Heart left ventricle (tissue), 16 donors: ENCODE data around the gene SYNDIG1. TPM values are rescaled to one million over a fixed set of nuclear protein-coding genes. Genes with fewer than 3 reads are reported as not detected.

Experiments used
- ATAC-seq, 4 donors: fragments of 200-7000 bp; cut with Tn5 transposase; one replicate each; pipeline ENCODE4 v1.9.1; 2020 to 2022; ENCODE audit warnings: moderate library complexity in 4 of 4, mild to moderate bottlenecking in 3 of 4, moderate number of reproducible peaks in 1 of 4
- DNase-seq, 5 donors: peaks; one replicate each; pipeline ENCODE4 v3.0.0-alpha.2; 2020
- H3K27ac ChIP-seq, 12 donors: fragments of 200-600 bp; sonication (generic) in 4 of 12; one replicate each; pipeline versions ENCODE4 v1.5.0 to v1.8.0; 2016 to 2022; ENCODE audit warnings: mild to moderate bottlenecking in 2 of 12
- H3K27me3 ChIP-seq, 9 donors: fragments of 200-600 bp; sonication (generic) in 2 of 9; one replicate each; pipeline versions ENCODE4 v1.5.1 to v1.8.0; 2016 to 2022; ENCODE audit warnings: mild to moderate bottlenecking in 3 of 9
- H3K36me3 ChIP-seq, 9 donors: fragments of 200-600 bp; sonication (generic) in 2 of 9; one replicate each; pipeline versions ENCODE4 v1.5.0 to v1.8.0; 2018 to 2022; ENCODE audit warnings: mild to moderate bottlenecking in 2 of 9
- H3K4me1 ChIP-seq, 12 donors: fragments of 200-600 bp; sonication (generic) in 4 of 12; one replicate each; pipeline versions ENCODE4 v1.5.0 to v1.8.0; 2016 to 2022; ENCODE audit warnings: mild to moderate bottlenecking in 3 of 12
- H3K4me3 ChIP-seq, 12 donors: fragments of 200-600 bp; sonication (generic) in 4 of 12; one replicate each; pipeline versions ENCODE4 v1.5.0 to v1.8.0; 2017 to 2022; ENCODE audit warnings: mild to moderate bottlenecking in 9 of 12, moderate library complexity in 4 of 12
- H3K9me3 ChIP-seq, 12 donors: fragments of 200-600 bp; sonication (generic) in 4 of 12; one replicate each; pipeline versions ENCODE4 v1.5.0 to v1.8.0; 2016 to 2022; ENCODE audit warnings: mild to moderate bottlenecking in 1 of 12
- CTCF ChIP-seq, 12 donors: fragments of 200-600 bp; sonication (generic) in 4 of 12; IDR thresholded peaks; one replicate each; pipeline versions ENCODE4 v1.5.0 to v1.8.0; 2018 to 2022; ENCODE audit warnings: antibody characterized with exemption in 12 of 12, mild to moderate bottlenecking in 5 of 12
- POLR2A ChIP-seq, 2 donors: fragments of 450-650 bp; IDR thresholded peaks; one replicate each; pipeline ENCODE4 v1.6.1; 2017; ENCODE audit warnings: antibody characterized with exemption in 2 of 2, mild to moderate bottlenecking in 2 of 2, moderate library complexity in 2 of 2
- WGBS, 4 donors: extraction: QIAGEN DNeasy Blood & Tissue Kit in 2 of 4; methylation state at CpG; one replicate each; pipeline versions ENCODE4 v1.1.5 to v1.1.7; 2013 to 2018; 5-methylcytosine and 5-hydroxymethylcytosine counted together
- intact Hi-C, 10 donors: fragments of 100-400 bp; cut with DNase I; formaldehyde crosslinking; loops; one replicate each; pipeline versions ENCODE4 v1.11.1 to v1.14.2; 2022
- polyA plus RNA-seq, 2 donors: library from polyadenylated mRNA; stranded (reverse); fragments of 200-250 nt; gene quantifications; one replicate each; pipeline ENCODE4 v1.2.3, GENCODE V29; 2013
- total RNA-seq, 9 donors: library from RNA; depleted of rRNA in 2 of 9; stranded (reverse); fragments of >200 nt in 2 of 9; fragmentation: NEBNext Ultra II Directional in 3 of 9; extraction: Animal tissue kit (Norgen Biotek cat#: 25700) in 3 of 9; gene quantifications; one replicate each; pipeline versions ENCODE4 v1.1.0 to v1.2.4, GENCODE V29; 2016 to 2023
- donor health status: ischemic (EF 13 %, LVEDD 7.1; RV severe dilation, severe dysfunction).
- donor health status: healthy with polysubstance abuse.
- donor health status: DM: no; HTN: yes; CAD: no.
- donor health status: DM: no; HTN: no; CAD: no.
- donor health status: ischemic (EF 25% LVEDD 6.9; RV normal size, moderate dysfunction).
- donor health status: ischemic (EF 25% LVEDD 5.7; RV mildly dilated, moderate dysfunction).
- donor health status: healthy.
- donor health status: DM: yes; HTN: yes; CAD: no.
- donor health status: ischemic (EF 35%, LVEDD 5.7; RV mildly dilated, moderate dysfunction).
- donor health status: nonischemic (EF 11% LVEDD 7.7; RV severe dilation, severe dysfunction).
- donor health status: DM: yes; HTN: yes; CAD: no.
- donor health status: PGD.
- donor health status: ischemic (EF 29% LVEDD 5.4; RV normal size, mild dysfunction).
- donor health status: nonischemic (EF 23%, LVEDD 6.1; RV moderate dilation, normal function).

Gene SYNDIG1
- total and polyA plus RNA-seq, 11 donors, result 8.4 to 41.8 (median 23.0) TPM

GRCh38 chr20:24660651-24661050, 191.2 kb downstream of the SYNDIG1 start:
- DNase-seq (no peak), ATAC-seq (peak in 1 of 4 donors; percentile 20)
- TF ChIP-seq CTCF (IDR thresholded peaks at IDR 0.05) (no peak), POLR2A (IDR thresholded peaks at IDR 0.05) (no peak)
- intact Hi-C loops, result loop anchor here in 1 of 10 donors (5.0 kb wide), 1 partner anchor 408 kb away; no protein-coding TSS in a partner anchor
- H3K27ac ChIP-seq, result no peak overlapping the region
- H3K4me3 ChIP-seq, result no peak overlapping the region
- no peaks in the 10 kb centered on the region for H3K9me3 ChIP-seq
- no peaks in the 10 kb centered on the region for H3K27me3 ChIP-seq
- WGBS, 4 donors, result 85 to 95% (median 91%) methylated on average over 8 of the region's 8 CpGs
- H3K4me1 ChIP-seq, result peaks cover 0 to 4% (median 0%) of the 10 kb centered on the region in 12 donors
- no peaks in the 10 kb centered on the region for H3K36me3 ChIP-seq

- no peak for TF ChIP-seq CTCF (IDR thresholded peaks at IDR 0.05)
- TF ChIP-seq POLR2A (IDR thresholded peaks at IDR 0.05), result no peak
- WGBS, 4 donors, result 44 to 81% (median 66%) methylated on average over 1 of the region's 1 CpG
Observed at GRCh38 chr20:24661255-24661654, 191.8 kb downstream of the SYNDIG1 start.

GRCh38 chr20:24662322-24662721, 192.9 kb downstream of the SYNDIG1 start:
- DNase-seq (no peak), ATAC-seq (no peak)
- H3K27ac ChIP-seq, result no peak overlapping the region
- peaks cover 0 to 4% (median 0%) of the 10 kb centered on the region in 12 donors for H3K4me1 ChIP-seq
- H3K9me3 ChIP-seq, result no peaks in the 10 kb centered on the region
- WGBS, 4 donors, result 78 to 83% (median 81%) methylated on average over 7 to 8 of the region's 8 CpGs
- TF ChIP-seq CTCF (IDR thresholded peaks at IDR 0.05), result no peak
- no peak for TF ChIP-seq POLR2A (IDR thresholded peaks at IDR 0.05)
- intact Hi-C loops, result loop anchor here in 1 of 10 donors (5.0 kb wide), 1 partner anchor 410 kb away; no protein-coding TSS in a partner anchor
- H3K27me3 ChIP-seq, result no peaks in the 10 kb centered on the region
- peaks cover 0 to 2% (median 0%) of the 10 kb centered on the region in 9 donors for H3K36me3 ChIP-seq
- H3K4me3 ChIP-seq, result no peak overlapping the region

More at GRCh38 chr20:24661255-24661654, 191.8 kb downstream of the SYNDIG1 start:
- Histone ChIP-seq H3K9me3 (no peaks in the 10 kb centered on the region), H3K27me3 (no peaks in the 10 kb centered on the region), H3K4me3 (no peak overlapping the region), H3K36me3 (peaks cover 0 to 2% (median 0%) of the 10 kb centered on the region in 9 donors), H3K4me1 (peaks cover 0 to 4% (median 0%) of the 10 kb centered on the region in 12 donors), H3K27ac (no peak overlapping the region)
- DNase-seq, result no peak
- intact Hi-C loops, result loop anchor here in 1 of 10 donors (5.0 kb wide), 1 partner anchor 409 kb away; no protein-coding TSS in a partner anchor
- no peak for ATAC-seq

- DNase-seq, result no peak
- 55 to 72% (median 63%) methylated on average over 11 of the region's 11 CpGs for whole genome bisulfite sequencing, 4 donors
- intact Hi-C loops, result loop anchor here in 1 of 10 donors (5.0 kb wide), 1 partner anchor 411 kb away; no protein-coding TSS in a partner anchor
Observed at GRCh38 chr20:24662752-24663365, 193.4 kb downstream of the SYNDIG1 start.

More at GRCh38 chr20:24662752-24663365, 193.4 kb downstream of the SYNDIG1 start:
- no peak for ATAC-seq
- no peaks in the 10 kb centered on the region for H3K27me3 ChIP-seq
- H3K9me3 ChIP-seq, result no peaks in the 10 kb centered on the region
- peaks cover 0 to 2% (median 0%) of the 10 kb centered on the region in 9 donors for H3K36me3 ChIP-seq
- no peak overlapping the region for H3K27ac ChIP-seq
- peaks cover 0 to 4% (median 0%) of the 10 kb centered on the region in 12 donors for H3K4me1 ChIP-seq
- no peak for TF ChIP-seq POLR2A (IDR thresholded peaks at IDR 0.05)
- TF ChIP-seq CTCF (IDR thresholded peaks at IDR 0.05), result no peak
- no peak overlapping the region for H3K4me3 ChIP-seq
